Osteocyte (in vitro differentiated cells): ENCODE data around the gene MKS1. TPM values are rescaled to one million over a fixed set of nuclear protein-coding genes. Genes with fewer than 3 reads are reported as not detected.

Source experiments
- DNase-seq: peaks from one replicate; pipeline ENCODE4 v3.0.0; 2021; ENCODE audit warnings: mixed read lengths; ENCODE audit not compliant: unreplicated experiment; ENCODE audit errors: extremely low spot score
- H3K27ac Mint-ChIP-seq: one replicate; pipeline ENCODE4 v1.8.0; 2021; ENCODE audit warnings: mild to moderate bottlenecking, mixed read lengths; ENCODE audit not compliant: unreplicated experiment
- H3K27me3 Mint-ChIP-seq: one replicate; pipeline ENCODE4 v1.8.0; 2021; ENCODE audit warnings: mixed read lengths; ENCODE audit not compliant: unreplicated experiment
- H3K36me3 Mint-ChIP-seq: one replicate; pipeline ENCODE4 v1.8.0; 2021; ENCODE audit warnings: mixed read lengths; ENCODE audit not compliant: unreplicated experiment
- H3K4me1 Mint-ChIP-seq: one replicate; pipeline ENCODE4 v1.8.0; 2021; ENCODE audit warnings: mixed read lengths; ENCODE audit not compliant: unreplicated experiment
- H3K4me3 Mint-ChIP-seq: one replicate; pipeline ENCODE4 v1.8.0; 2021; ENCODE audit warnings: mild to moderate bottlenecking, moderate library complexity, mixed read lengths; ENCODE audit not compliant: unreplicated experiment
- H3K9me3 Mint-ChIP-seq: one replicate; pipeline ENCODE4 v1.8.0; 2021; ENCODE audit warnings: mixed read lengths; ENCODE audit not compliant: unreplicated experiment
- total RNA-seq: library from RNA; stranded (reverse); gene quantifications from 2 replicates; pipeline ENCODE4 v1.2.1, GENCODE V29; 2021
- TF ChIP-seq, protein P1 (sequence below): fragments of 200-600 bp; sonication (generic); IDR thresholded peaks from 2 replicates; pipeline ENCODE4 v1.5.0; 2021; ENCODE audit warnings: antibody characterized with exemption, mild to moderate bottlenecking, moderate library complexity

Gene MKS1
- total RNA-seq, 1 donor from 2014 or later: 24.1 TPM

DNA sequence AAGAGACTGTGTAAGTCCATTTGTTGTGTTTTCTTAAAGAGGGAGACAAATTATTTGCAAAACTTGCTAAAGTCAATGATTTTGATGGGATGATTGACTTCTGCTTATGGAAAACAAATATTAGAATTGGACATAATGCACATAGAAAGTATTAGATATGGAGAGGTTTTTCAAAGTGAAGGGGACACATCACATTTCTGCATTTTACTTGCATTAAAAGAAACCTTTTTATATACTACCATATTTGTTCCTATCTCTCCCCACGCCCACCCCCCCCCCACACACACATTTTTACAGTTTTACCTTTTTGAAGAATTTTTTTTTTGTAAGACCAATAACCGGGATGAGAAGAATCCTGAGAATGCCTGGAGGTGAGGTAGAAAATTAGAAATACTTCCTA, 60.9 kb downstream of the MKS1 start:
- TF ChIP-seq, protein P1, sequence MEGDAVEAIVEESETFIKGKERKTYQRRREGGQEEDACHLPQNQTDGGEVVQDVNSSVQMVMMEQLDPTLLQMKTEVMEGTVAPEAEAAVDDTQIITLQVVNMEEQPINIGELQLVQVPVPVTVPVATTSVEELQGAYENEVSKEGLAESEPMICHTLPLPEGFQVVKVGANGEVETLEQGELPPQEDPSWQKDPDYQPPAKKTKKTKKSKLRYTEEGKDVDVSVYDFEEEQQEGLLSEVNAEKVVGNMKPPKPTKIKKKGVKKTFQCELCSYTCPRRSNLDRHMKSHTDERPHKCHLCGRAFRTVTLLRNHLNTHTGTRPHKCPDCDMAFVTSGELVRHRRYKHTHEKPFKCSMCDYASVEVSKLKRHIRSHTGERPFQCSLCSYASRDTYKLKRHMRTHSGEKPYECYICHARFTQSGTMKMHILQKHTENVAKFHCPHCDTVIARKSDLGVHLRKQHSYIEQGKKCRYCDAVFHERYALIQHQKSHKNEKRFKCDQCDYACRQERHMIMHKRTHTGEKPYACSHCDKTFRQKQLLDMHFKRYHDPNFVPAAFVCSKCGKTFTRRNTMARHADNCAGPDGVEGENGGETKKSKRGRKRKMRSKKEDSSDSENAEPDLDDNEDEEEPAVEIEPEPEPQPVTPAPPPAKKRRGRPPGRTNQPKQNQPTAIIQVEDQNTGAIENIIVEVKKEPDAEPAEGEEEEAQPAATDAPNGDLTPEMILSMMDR: no peak
- Mint-ChIP-seq H3K36me3 (no peaks in the 10 kb centered on the region), H3K27ac (no peak overlapping the region), H3K27me3 (peaks cover 83% of the 10 kb centered on the region), H3K4me1 (peaks cover 8% of the 10 kb centered on the region), H3K9me3 (no peaks in the 10 kb centered on the region), H3K4me3 (no peak overlapping the region)
- no peak for DNase-seq

DNA sequence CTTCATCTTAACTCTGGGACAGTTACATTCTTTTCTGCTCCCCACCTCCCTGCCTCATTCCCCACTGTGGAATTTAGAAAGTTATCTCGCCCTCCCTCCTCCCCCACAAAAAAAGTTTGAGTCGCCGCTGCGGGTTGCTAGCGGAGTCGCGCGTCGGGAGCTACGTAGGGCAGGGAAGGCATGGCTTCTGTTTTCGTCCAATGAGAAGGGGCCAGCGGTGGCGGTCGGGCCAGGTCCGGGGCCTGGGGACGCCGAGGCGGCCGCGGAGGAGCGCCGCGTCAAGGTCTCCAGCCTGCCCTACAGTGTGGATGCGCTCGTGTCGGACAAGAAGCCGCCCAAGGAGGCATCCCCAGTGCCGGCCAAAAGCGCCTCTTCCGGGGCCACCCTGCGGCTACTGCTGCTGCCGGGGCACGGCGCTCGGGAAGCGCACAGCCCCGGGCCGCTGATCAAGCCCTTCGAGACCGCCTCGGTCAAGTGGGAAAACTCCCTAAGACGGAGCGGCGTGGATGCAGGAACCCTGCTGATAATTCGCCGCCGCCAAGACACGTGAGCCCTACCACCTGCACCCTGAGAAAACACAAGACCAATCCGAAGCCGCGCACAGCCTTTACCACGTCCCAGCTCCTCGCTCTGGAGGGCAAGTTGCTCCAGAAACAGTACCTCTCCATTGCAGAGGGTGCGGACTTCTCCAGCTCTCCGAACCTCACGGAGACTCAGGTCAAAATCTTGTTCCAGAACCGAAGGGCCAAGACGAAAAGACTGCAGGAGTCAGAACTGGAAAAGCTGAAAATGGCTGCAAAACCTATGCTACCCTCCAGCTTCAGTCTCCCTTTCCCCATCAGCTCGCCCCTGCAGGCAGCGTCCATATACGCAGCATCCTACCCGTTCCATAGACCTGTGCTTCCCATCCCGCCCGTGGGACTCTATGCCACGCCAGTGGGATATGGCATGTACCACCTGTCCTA, 61.9 kb downstream of the MKS1 start:
- Mint-ChIP-seq H3K36me3 (no peaks in the 10 kb centered on the region), H3K27ac (no peak overlapping the region), H3K4me1 (peaks cover 8% of the 10 kb centered on the region), H3K9me3 (no peaks in the 10 kb centered on the region), H3K4me3 (peak overlapping the region; percentile 53), H3K27me3 (peaks cover 88% of the 10 kb centered on the region)
- TF ChIP-seq, protein P1: no peak
- no peak for DNase-seq

Other genes starting within 250 kb of the MKS1 start
- 50.6 and 50.8 TPM in 2 replicates for gene VEZF1, start 231.0 kb downstream of the MKS1 start, total RNA-seq
- gene SRSF1, start 212.0 kb downstream of the MKS1 start, total RNA-seq: 158 and 161 TPM in 2 replicates
- gene DYNLL2, start 135.8 kb downstream of the MKS1 start, total RNA-seq: 18.8 and 20.5 TPM in 2 replicates
- 0.11 TPM in 1 of 2 replicates, not detected in the other for gene OR4D1, start 70.9 kb downstream of the MKS1 start, total RNA-seq
- not detected in 2 replicates for gene OR4D2, start 52.3 kb downstream of the MKS1 start, total RNA-seq
- not detected in 2 replicates for gene EPX, start 26.5 kb downstream of the MKS1 start, total RNA-seq
- gene LPO, start 19.3 kb upstream of the MKS1 start, total RNA-seq: not detected in 2 replicates
- not detected in 2 replicates for gene MPO, start 61.7 kb upstream of the MKS1 start, total RNA-seq
- 0.05 TPM in 1 of 2 replicates, not detected in the other for gene TSPOAP1, start 109.5 kb upstream of the MKS1 start, total RNA-seq
- gene SUPT4H1, start 132.9 kb upstream of the MKS1 start, total RNA-seq: 77.0 and 80.6 TPM in 2 replicates
- not detected in 2 replicates for gene RNF43, start 198.3 kb upstream of the MKS1 start, total RNA-seq